HG03520 (cell line): ENCODE measurements around the gene SPTBN4.
"Not testable (repeated sequence)": the region's sequence is repeated elsewhere in the genome, so short reads cannot be mapped to it uniquely, and the experiment has no call there.

Source experiments
- ATAC-seq: cut with Tn5 transposase; IDR thresholded peaks from one replicate; pipeline ENCODE4 v1.9.1; 2021; ENCODE audit warnings: mild to moderate bottlenecking, moderate library complexity; ENCODE audit not compliant: unreplicated experiment

SPTBN4 gene

DNA sequence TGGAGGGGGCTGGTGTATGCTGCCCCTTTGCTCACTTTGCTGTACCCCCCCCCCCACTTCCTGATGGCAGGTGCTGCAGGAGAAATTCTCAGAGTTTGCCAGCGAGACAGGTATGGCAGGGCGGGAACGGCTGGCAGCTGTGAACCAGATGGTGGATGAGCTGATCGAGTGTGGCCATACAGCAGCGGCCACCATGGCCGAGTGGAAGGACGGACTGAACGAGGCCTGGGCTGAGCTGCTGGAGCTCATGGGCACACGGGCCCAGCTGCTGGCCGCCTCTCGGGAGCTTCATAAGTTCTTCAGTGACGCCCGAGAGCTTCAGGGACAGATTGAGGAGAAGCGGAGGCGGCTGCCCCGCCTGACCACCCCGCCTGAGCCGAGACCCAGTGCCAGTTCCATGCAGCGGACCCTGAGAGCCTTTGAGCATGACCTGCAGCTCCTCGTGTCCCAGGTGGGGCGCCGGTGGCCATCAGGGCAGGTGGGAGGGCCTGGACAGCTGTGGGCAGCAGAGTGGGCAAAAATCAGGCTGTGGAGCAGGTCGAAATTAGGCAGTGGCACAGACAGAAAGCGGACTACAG is 90.2 kb downstream of the SPTBN4 start:
- ATAC-seq = no peak

DNA sequence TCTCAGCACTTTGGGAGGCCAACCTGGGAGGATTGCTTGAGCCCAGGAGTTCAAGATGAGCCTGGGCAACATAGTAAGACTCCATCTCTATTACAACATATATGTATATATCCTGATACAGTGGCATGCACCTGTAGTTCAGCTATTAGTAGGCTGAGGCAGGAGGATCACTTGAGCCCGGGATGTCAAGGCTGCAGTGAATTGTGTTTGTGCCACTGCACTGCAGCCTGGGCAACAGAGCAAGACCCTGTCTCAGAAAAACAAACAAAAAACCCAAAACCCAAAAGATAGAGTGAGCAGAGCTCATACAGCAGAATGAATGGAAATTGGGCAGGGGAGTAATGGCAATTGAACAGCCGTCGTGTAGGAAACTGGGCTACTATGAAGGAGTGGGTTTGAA is 92.6 kb downstream of the SPTBN4 start:
- ATAC-seq = no peak

DNA sequence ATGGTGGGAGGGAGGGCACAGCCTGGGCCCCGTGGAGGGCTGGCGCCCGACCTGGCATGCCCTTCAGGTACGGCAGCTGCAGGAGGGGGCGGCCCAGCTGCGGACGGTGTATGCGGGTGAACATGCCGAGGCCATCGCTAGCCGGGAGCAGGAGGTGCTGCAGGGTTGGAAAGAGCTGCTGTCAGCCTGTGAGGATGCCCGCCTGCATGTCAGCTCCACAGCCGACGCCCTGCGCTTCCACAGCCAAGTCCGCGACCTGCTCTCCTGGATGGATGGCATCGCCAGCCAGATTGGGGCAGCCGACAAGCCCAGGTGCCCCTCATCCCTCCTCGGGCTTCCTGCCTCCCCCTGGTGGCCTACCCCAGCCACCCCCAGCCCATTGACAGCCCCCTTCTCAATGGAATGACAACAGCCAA is 93.3 kb downstream of the SPTBN4 start:
- ATAC-seq = no peak

DNA sequence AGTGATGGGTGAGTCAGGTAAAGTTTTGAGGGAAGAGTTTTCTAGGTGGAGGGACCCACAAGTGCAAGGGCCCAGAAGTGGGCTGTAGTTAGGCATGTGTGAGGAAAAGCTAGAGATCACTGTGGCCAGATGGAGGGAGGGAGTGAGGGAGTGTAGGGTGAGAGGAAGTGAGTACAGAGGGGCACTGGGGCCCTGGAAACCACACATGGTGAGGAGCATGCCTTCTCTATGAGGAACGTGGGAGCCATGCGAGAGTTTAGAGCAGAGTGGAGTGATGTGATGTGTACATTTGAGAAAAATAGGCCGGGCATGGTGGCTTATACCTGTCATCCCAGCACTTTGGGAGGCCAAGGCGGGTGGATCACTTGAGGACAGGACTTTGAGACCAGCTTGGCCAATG is 95.1 kb downstream of the SPTBN4 start:
- no peak for ATAC-seq

- ATAC-seq = not testable (repeated sequence)
Observed at GRCh38 chr19:40564535-40564934, 97.7 kb downstream of the SPTBN4 start.

DNA sequence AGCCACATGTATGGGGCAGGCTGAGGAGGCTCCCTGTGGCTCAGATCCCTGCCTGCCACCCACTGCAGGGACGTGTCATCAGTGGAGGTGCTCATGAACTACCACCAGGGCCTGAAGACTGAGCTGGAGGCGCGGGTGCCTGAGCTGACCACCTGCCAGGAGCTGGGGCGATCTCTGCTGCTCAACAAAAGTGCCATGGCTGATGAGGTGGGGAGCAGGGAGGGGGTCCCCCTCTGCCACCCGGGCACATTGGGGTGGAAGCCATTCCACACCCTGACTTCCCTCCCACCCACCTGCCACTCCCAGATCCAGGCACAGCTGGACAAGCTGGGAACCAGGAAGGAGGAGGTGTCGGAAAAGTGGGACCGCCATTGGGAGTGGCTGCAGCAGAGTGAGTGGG is 98.6 kb downstream of the SPTBN4 start:
- ATAC-seq = no peak

DNA sequence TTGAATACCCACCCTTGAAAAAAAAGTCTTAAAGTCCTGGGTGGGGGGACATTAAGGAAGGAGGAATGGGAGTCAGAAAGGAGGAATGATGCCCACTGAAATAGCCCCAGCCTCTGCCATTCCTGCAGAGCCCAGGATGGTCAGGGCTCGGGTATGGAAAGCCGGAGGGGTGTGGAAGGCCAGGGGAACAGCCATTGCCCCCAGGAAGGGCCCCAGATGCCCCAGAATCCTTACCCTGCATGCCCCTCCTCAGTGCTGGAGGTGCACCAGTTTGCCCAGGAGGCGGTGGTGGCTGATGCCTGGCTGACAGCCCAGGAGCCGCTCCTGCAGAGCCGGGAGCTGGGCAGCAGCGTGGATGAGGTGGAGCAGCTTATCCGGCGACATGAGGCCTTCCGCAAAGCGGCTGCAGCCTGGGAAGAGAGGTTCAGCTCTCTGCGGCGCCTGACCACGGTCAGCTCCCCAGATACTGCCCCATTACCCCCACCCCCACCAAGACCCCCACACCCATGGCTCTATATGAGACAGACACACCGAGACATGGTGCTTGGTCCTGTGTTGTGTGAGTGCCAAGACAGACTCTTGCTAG is 99.2 kb downstream of the SPTBN4 start:
- ATAC-seq = no peak

GRCh38 chr19:40567040-40567749 is 100.4 kb downstream of the SPTBN4 start:
- ATAC-seq = no peak

DNA sequence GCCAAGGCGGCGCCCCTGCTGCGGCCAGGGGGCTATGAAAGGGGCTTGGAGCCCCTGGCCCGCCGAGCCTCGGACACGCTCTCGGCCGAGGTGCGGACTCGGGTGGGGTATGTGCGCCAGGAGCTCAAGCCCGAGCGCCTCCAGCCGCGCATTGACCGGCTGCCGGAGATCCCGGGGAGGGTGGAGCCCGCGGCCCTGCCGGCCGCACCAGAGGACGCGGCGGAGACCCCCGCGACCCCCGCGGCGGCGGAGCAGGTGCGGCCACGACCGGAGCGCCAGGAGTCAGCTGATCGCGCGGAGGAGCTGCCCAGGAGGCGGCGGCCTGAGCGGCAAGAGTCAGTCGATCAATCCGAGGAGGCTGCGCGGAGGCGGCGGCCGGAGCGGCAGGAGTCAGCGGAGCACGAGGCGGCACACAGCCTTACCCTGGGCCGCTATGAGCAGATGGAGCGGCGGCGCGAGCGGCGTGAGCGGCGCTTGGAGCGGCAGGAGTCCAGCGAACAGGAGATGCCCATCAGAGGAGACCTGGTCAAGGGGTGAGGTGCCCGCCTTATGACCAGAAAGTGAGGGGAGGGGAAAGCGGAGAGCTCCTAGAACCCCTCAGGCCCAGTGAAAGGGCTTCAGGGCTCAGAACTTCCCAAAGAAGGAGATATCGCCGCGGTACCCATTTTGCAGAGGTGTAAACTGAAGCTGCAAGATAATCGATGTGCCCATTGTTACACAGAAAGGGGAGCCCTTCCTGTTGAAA is 101.1 kb downstream of the SPTBN4 start:
- no peak for ATAC-seq

GRCh38 chr19:40570313-40571004 is 103.7 kb downstream of the SPTBN4 start:
- peak; percentile 72 for ATAC-seq

DNA sequence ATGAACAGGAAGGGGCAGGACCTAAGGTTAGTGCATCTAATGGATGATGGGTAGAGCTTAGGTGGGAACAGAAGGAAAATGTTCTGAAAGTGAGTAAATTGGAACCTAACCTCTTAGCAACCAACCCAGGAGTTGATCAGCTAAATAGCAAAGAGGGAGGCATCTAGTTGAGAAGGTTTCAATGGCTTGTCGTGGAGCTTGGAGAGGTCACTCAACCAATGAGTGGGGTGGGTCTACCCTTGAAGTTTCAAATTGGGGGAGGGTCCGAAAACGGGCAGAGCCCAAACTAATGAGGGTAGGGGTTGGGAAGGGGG is 104.2 kb downstream of the SPTBN4 start:
- ATAC-seq = no peak

- ATAC-seq = no peak
Observed at GRCh38 chr19:40571831-40572495, 105.2 kb downstream of the SPTBN4 start.

- ATAC-seq = no peak
Observed at GRCh38 chr19:40575326-40575725, 108.5 kb downstream of the SPTBN4 start.

GRCh38 chr19:40576151-40576584 is 109.4 kb downstream of the SPTBN4 start:
- peak; percentile 3 for ATAC-seq

DNA sequence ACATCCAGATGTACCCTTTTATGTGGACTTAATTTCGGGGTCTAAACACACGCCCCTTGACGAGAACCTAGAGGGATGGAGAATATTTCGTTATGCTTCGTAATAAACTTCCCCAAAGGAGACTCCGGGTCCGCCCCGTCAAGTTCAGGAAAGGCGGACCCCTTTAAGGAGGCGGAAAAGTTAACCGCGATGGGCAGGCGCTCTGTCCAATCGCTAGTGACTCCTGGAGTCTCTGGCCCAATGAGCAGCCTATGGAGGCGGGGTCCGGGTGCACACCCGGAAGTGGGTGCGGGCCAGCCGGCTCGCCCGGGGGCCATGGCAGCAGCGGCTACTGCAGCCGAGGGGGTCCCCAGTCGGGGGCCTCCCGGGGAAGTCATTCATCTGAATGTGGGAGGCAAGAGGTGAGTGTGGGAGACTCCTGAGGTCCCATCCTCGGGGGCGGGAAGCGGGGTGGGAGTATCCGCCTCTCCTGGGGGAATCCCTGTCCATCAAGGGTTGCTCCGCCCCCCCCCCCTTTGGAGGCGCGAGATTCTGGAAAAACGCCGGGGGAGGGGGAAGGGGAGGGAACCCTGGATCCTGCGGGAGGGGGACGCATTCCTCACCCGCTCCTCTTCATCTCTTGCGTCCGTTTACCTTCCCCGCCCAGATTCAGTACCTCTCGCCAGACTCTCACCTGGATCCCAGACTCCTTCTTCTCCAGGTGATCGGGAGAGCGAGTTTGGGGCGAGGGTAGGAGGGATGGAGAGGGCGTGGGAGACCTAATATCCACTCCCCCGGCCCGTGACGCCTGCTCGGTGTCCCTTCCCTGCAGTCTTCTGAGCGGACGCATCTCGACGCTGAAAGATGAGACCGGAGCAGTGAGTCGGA is 110.0 kb downstream of the SPTBN4 start, which contains the start of gene SHKBP1:
Gene SHKBP1, plus strand, starts transcription at position 289 of the 867 bp plus-strand sequence. Its CDS starts 27 bp downstream, at position 316.
- peak; percentile 95 for ATAC-seq

GRCh38 chr19:40578442-40578908 is 111.7 kb downstream of the SPTBN4 start:
- no peak for ATAC-seq

DNA sequence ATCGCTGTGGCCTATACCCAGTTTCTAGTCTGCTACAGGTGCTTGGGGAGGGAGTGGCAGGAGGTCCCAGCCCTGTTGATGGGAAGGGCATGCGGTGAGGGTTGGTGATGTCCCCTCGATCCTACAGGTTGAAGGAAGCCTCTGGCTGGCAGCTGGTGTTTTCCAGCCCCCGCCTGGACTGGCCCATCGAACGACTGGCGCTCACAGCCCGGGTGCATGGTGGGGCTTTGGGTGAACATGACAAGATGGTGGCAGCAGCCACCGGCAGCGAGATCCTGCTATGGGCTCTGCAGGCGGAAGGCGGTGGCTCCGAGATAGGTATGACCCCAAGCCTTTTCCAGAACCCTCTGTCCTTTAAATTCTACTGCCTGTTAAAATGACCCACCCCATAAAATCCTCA is 113.8 kb downstream of the SPTBN4 start:
- ATAC-seq = no peak

GRCh38 chr19:40581531-40581930 is 114.7 kb downstream of the SPTBN4 start:
- no peak for ATAC-seq

DNA sequence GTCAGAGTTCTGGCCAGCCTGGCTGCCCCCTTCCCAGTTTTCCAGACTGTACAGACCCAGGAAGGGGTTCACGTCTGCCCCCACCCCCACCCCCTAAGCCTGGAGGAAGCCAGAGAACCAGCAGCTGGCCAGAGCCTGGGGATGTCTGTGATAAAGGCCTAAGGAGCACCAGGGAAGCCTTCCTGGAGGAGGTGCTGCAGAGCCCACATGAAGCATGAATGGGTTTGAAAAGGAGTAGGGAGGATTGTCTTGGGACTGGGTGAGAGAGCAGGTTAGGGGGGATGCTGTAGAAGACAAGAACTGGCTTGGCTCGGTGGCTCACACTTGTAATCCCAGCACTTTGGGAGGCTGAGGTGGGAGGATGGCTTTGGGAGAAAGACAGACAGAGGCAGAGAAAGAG is 115.7 kb downstream of the SPTBN4 start:
- no peak for ATAC-seq
